ENCODE measurements around the gene SNX33.
A peak's percentile ranks its signal among the peaks of the same experiment; 100 is the strongest.
"Not testable (repeated sequence)": the region's sequence is repeated elsewhere in the genome, so short reads cannot be mapped to it uniquely, and the experiment has no call there.

SNX33 gene

DNA sequence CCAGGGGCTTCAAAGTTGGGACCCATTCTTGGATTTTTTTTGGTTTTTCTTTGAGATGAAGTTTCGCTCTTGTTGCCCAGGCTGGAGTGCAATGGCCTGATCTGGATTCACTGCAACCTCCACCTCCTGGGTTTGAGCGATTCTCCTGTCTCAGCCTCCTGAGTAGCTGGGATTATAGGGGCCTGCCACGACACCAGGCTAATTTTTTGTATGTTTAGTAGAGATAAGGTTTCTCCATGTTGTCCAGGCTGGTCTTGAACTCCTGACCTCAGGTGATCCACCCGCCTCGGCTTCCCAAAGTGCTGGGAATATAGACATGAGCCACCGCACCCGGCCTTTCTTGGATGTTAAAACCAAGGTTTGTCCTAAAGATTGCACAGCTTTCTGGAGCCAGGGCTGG, 13.8 kb upstream of the SNX33 start:
- H3K27ac Mint-ChIP-seq = peak overlapping the region in 1 of 2 donors; percentile 51
- DNase-seq; ATAC-seq (replicated peaks); H3K27me3 Mint-ChIP-seq; H3K4me3 Mint-ChIP-seq; H3K9me3 Mint-ChIP-seq: not testable (repeated sequence)
- H3K36me3 Mint-ChIP-seq (ENCODE audit: insufficient read depth) = peaks cover 16% of the 10 kb centered on the region
- peaks cover 21 to 22% of the 10 kb centered on the region in 2 donors for H3K4me1 Mint-ChIP-seq (ENCODE audit: low read depth in 2 of 2)

DNA sequence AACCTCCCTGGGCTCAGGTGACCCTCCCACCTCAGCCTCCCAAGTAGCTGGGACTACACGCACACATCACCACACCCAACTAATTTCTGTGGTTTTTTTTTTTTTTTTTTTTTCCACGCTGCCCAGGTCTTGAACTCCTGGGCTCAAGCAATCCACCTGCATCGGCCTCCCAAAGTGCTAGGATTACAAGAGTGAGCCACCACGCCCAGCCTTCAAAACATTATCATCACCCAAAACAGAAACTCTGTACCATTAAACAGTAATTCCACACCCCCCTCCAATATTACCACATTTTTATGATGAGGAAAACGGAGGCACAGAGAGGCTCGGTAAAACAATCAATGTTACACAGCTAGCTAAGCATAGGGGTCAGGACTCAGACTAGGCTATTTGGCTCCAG, 11.7 kb upstream of the SNX33 start:
- no peak overlapping the region for H3K27ac Mint-ChIP-seq
- DNase-seq = no peak
- ATAC-seq (replicated peaks) = no peak
- peaks cover 35% of the 10 kb centered on the region for H3K36me3 Mint-ChIP-seq (ENCODE audit: insufficient read depth)
- no peaks in the 10 kb centered on the region for H3K27me3 Mint-ChIP-seq
- peaks cover 28 to 32% of the 10 kb centered on the region in 2 donors for H3K4me1 Mint-ChIP-seq (ENCODE audit: low read depth in 2 of 2)
- no peak overlapping the region for H3K4me3 Mint-ChIP-seq
- no peaks in the 10 kb centered on the region for H3K9me3 Mint-ChIP-seq

DNA sequence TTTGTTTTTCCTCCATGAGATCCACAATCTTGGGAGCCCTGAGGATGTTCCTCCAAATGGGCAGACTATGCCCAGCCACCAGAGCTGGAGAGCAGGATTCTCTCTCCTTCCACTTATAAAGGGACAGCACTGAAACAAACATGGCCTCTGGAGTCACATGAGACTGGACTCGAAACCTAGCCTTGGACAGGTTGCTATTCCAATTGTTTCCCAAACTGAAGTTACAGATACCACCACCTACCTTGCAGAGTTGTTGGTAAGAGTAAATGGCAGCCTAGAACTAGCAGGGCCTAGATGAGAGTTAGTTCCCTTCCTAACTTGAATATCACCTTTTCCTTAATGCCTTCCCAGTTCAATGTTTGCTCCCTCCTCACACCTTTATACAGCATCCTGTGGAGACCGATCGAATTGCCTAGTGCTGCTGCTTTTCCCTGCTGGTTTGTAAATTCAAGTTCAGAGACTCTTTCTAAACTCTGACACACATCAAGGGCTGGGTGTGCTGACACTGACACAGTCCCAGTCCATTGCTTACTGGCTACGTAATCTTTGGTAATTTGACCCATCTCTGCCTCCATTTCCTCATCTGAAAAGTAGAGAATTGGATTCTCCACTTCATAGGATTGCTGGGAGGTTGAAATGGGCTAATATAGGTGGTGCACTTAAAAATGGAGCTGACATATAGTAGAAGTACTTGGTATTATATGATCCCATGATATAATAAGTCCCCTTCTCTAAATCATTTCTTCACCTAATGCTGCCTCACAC, 10.3 kb upstream of the SNX33 start:
- Mint-ChIP-seq H3K27me3 (no peaks in the 10 kb centered on the region), H3K27ac (no peak overlapping the region), H3K36me3 (ENCODE audit: insufficient read depth) (peaks cover 35% of the 10 kb centered on the region), H3K4me1 (ENCODE audit: low read depth in 2 of 2) (peaks cover 33 to 34% of the 10 kb centered on the region in 2 donors), H3K4me3 (peak overlapping the region; percentile 88 to 91), H3K9me3 (no peaks in the 10 kb centered on the region)
- DNase-seq = no peak
- ATAC-seq (replicated peaks) = no peak

DNA sequence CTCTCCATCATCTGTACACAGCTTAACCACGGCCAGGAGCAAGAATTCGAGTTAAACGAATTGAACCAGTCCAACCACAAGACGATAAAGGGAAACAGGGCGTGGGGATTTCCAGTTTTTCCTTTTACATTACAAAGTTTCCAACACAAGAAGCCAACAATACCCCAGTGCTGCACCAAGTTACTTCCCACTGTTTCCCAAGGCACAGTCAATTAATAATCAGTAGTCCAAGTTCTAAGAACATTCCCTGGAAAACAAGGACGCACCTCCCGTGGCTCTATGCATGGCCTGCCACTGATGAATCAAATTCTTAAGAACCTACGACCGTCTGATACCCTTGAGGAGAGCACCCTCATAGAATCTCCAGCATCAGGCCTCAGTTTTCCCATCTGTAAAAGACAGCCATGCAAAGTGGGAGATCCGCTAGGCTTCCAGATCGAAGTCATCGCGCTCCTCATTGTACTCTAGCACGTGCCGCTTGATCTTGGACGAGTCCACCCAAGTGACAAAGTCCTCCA, 8.5 kb upstream of the SNX33 start:
- DNase-seq = no peak
- H3K4me3 Mint-ChIP-seq = peak overlapping the region; percentile 88 to 91

DNA sequence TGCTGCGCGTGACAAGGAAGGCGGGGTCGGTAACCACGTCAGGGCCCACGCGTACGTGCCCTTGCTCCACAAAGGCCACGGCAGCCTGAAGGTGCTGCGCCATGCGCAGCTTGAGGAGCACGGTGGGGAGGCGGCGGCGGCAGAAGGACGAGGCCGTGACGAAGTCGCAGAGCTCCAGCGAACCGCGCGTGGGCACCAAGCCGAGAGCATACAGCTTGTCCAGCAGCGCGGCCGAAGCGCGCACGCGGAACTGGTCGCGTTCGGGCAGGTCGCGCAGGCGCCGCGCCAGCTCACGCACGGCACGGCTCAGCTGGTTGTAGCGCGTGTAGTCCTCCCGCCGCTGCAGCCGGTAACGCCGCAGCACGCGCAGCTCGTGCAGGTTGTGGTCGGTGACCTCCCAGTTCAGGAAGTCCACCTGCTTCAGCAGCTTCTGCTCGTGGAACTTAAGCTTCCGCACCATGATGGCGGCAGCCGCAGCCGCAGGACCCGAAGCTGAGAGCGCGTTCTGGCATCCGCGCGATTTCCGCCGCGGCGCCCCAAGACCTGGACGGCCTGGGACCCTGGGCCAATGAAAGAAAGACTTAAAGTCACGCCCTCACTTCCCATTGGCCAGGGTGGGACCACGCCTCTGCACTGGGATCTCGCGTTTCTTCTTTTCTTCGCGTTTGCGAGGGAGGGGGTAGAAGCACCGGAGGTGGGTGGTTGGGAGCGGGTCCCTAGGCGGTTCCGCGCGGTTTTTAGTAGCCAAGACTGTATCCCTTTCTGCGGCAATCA, 7.8 kb upstream of the SNX33 start, which contains the start of gene IMP3:
Gene IMP3, minus strand, starts transcription at position 516 of the 774 bp plus-strand sequence. Its CDS starts 56 bp downstream, at position 460.
- Mint-ChIP-seq H3K27ac (peak within 1 kb of the TSS; percentile 91 to 94), H3K9me3 (no peaks in the 10 kb centered on the region), H3K4me3 (peak within 1 kb of the TSS; percentile 88 to 91), H3K4me1 (ENCODE audit: low read depth in 2 of 2) (peaks cover 33 to 34% of the 10 kb centered on the region in 2 donors), H3K36me3 (ENCODE audit: insufficient read depth) (peaks cover 27% of the 10 kb centered on the region), H3K27me3 (no peaks in the 10 kb centered on the region)
- DNase-seq = peak; percentile 90 to 92 (median 90)
- ATAC-seq (replicated peaks) = peak; percentile 88

More for the DNA sequence above, 8.5 kb upstream of the SNX33 start:
- Mint-ChIP-seq H3K27me3 (no peaks in the 10 kb centered on the region), H3K9me3 (no peaks in the 10 kb centered on the region), H3K27ac (peak overlapping the region; percentile 91 to 94), H3K4me1 (ENCODE audit: low read depth in 2 of 2) (peaks cover 33 to 34% of the 10 kb centered on the region in 2 donors), H3K36me3 (ENCODE audit: insufficient read depth) (peaks cover 32% of the 10 kb centered on the region)
- no peak for ATAC-seq (replicated peaks)

DNA sequence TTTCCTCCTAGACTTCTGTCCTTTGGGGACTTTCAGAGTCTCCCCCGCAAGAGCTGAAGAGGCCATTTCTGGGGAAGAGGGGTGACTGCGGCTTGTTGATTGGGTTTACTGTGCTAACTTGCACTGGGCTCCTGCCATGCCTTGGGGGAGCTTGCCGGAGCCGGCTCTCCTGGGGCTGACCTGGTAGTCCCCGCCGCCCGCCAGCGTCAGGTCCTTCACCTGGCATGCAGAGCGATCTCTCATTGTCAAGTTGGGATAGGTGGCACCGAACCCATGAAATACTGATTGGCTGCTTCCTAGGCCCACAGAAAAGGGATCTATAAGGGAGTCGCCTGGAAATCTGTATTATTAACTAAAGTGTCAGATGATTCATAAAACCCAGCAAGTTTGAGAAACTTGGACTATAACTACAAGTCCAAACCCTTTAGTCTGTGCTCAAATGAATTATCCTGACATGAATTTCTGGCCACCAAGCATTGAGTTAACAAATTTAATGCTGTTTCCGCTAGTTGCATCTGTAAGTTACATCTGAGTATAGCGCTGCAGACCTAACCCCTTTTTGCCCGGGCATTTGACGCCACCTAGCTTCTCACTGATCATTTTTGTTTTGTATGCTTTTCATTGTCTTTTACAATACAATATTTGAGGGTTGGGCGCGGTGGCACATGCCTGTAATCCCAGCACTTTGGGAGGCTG, 7.1 kb upstream of the SNX33 start:
- H3K27ac Mint-ChIP-seq = peak overlapping the region; percentile 91 to 94
- H3K4me1 Mint-ChIP-seq (ENCODE audit: low read depth in 2 of 2) = peaks cover 33 to 34% of the 10 kb centered on the region in 2 donors
- H3K4me3 Mint-ChIP-seq = peak overlapping the region; percentile 88 to 91
- no peaks in the 10 kb centered on the region for H3K27me3 Mint-ChIP-seq
- ATAC-seq (replicated peaks) = peak; percentile 43
- peaks cover 23% of the 10 kb centered on the region for H3K36me3 Mint-ChIP-seq (ENCODE audit: insufficient read depth)
- peak; percentile 37 to 48 (median 37) for DNase-seq
- no peaks in the 10 kb centered on the region for H3K9me3 Mint-ChIP-seq

DNA sequence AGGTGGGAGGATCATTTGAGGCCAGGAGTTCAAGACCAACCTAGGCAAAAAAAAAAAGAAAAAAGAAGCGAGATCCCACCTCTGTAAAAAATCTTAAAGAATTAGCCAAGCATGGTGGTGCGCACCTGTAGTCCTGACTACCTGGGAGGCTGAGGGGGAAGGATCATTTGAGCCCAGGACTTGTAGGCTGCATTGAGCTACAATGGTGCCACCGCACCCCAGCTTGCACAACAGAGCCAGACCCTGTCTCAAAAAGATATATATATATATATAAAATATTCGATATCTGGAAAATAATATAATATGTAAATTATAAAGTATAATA, 6.6 kb upstream of the SNX33 start:
- Mint-ChIP-seq H3K36me3 (ENCODE audit: insufficient read depth) (peaks cover 23% of the 10 kb centered on the region), H3K4me1 (ENCODE audit: low read depth in 2 of 2) (peaks cover 31% of the 10 kb centered on the region in 2 donors), H3K27me3 (no peaks in the 10 kb centered on the region), H3K9me3 (no peaks in the 10 kb centered on the region), H3K27ac (peak overlapping the region; percentile 91 to 94), H3K4me3 (peak overlapping the region; percentile 88 to 91)
- DNase-seq (no peak), ATAC-seq (replicated peaks) (no peak)

DNA sequence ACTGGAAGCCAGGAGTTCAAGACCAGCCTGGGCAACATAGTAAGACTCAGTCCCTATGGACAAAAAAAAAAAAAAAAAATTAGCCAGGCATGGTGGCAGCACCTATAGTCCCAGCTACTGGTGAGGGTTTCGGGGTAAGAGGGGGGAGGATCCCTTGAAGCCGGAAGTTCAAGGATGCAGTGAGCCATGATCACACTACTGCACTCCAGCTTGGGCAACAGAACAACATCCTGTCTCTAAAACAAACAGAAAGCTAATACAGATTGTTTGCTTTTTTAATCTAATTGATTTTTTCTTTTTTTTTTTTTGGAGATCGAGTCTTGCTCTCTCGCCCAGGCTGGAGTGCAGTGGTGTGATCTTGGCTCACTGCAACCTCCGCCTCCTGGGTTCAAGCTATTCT, 6.1 kb upstream of the SNX33 start:
- ATAC-seq (replicated peaks) = no peak
- H3K9me3 Mint-ChIP-seq = no peaks in the 10 kb centered on the region

DNA sequence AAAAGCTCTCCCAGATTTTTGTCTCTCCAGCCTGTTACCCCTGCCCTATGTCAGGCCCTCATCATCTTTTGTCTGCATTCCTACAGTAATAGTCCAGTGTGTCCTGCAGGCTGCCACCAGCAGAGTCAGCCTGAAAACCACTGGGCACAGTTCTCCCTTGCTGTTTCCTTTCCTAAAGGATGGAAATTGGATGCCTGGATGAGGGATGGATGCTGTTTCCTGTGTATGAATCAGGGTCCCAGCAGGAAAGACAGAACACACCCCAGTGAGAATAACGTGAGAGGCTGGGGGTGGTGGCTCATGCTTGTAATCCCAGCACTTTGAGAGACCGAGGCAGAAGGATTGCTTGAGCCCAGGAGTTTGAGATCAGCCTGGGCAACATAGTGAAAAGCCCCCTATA, 3.3 kb upstream of the SNX33 start:
- no peaks in the 10 kb centered on the region for H3K9me3 Mint-ChIP-seq

More for the DNA sequence above, 6.1 kb upstream of the SNX33 start:
- DNase-seq = no peak
- peaks cover 23% of the 10 kb centered on the region for H3K36me3 Mint-ChIP-seq (ENCODE audit: insufficient read depth)
- H3K4me3 Mint-ChIP-seq = no peak overlapping the region
- H3K4me1 Mint-ChIP-seq (ENCODE audit: low read depth in 2 of 2) = peaks cover 28 to 33% of the 10 kb centered on the region in 2 donors
- H3K27me3 Mint-ChIP-seq = no peaks in the 10 kb centered on the region
- peak overlapping the region; percentile 52 to 94 for H3K27ac Mint-ChIP-seq

DNA sequence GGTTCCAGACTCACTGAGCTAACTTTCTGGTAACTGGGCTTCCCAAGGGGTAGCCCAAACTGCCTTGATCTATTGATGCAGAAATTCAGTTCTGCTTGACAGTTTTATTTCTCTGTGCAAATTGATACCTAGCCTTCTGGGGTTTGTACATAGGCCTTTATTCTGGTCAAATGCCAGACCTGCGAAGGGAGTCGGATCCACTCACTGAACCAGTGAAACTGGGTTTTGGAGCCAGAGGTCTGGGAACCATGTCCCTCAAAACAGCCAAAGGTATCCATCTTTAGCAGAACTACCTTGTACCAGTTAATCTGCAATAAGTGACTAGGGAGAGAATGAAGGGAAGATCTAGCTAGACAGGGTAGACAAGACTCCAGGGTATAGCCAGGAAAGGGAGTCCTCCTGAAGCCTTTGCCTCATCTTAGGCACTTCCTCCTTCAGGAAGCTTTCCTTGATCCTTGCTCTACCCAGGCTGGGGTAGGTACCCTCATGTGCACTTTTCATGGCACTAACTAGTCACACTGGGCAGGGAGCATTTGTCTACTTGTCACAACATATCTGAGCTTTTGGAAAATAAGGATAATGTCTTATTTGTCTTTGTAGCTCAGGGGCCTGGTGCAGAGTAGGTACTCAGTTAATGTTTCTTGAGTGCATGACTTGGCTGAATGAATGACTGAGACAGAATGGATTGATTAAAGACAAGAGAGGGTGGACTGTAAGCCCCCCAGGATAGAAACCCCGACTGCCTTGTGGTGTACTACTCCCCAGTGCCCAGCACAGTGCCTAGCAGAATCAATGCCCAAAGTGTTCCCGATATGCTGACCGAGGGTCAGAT, 1.4 kb upstream of the SNX33 start:
- ATAC-seq (replicated peaks) = no peak
- Mint-ChIP-seq H3K4me3 (peak overlapping the region; percentile 84 to 86), H3K27ac (peak overlapping the region in 1 of 2 donors; percentile 90), H3K9me3 (no peaks in the 10 kb centered on the region), H3K27me3 (no peaks in the 10 kb centered on the region), H3K4me1 (ENCODE audit: low read depth in 2 of 2) (peaks cover 21 to 32% of the 10 kb centered on the region in 2 donors), H3K36me3 (ENCODE audit: insufficient read depth) (no peaks in the 10 kb centered on the region)
- no peak for DNase-seq

More for the DNA sequence above, 3.3 kb upstream of the SNX33 start:
- DNase-seq (no peak), ATAC-seq (replicated peaks) (no peak)
- peaks cover 17 to 22% of the 10 kb centered on the region in 2 donors for H3K4me1 Mint-ChIP-seq (ENCODE audit: low read depth in 2 of 2)
- no peak overlapping the region for H3K4me3 Mint-ChIP-seq
- peak overlapping the region in 1 of 2 donors; percentile 41 for H3K27ac Mint-ChIP-seq
- peaks cover 14% of the 10 kb centered on the region for H3K36me3 Mint-ChIP-seq (ENCODE audit: insufficient read depth)
- no peaks in the 10 kb centered on the region for H3K27me3 Mint-ChIP-seq

DNA sequence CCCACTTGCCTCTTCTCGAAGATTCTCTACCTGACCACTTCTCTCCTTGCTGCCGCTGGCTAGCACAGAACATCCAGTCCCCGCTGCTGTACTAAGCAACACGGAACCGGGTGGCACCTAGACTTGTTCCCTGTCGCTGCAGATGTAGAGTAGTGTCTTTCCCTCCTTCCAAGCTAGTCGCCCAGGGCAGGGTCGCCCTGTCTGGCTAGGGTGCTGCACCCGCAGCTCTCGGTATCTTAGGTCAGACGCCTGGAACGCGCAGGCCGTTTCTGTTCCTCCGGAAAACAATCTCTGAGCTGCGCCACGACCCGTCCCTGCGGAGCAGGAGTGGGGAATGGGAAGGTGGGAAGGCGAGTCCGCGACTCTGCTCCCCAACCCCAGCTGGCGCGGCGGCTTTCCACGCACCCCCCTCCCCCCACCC, 758 bp upstream of the SNX33 start:
- H3K4me3 Mint-ChIP-seq = peak overlapping the region; percentile 84 to 86
- ATAC-seq (replicated peaks) (peak; percentile 16), DNase-seq (no peak)
- no peaks in the 10 kb centered on the region for H3K9me3 Mint-ChIP-seq
- peak overlapping the region in 1 of 2 donors; percentile 90 for H3K27ac Mint-ChIP-seq
- H3K36me3 Mint-ChIP-seq (ENCODE audit: insufficient read depth) = no peaks in the 10 kb centered on the region
- peaks cover 24 to 38% of the 10 kb centered on the region in 2 donors for H3K4me1 Mint-ChIP-seq (ENCODE audit: low read depth in 2 of 2)
- H3K27me3 Mint-ChIP-seq = no peaks in the 10 kb centered on the region

DNA sequence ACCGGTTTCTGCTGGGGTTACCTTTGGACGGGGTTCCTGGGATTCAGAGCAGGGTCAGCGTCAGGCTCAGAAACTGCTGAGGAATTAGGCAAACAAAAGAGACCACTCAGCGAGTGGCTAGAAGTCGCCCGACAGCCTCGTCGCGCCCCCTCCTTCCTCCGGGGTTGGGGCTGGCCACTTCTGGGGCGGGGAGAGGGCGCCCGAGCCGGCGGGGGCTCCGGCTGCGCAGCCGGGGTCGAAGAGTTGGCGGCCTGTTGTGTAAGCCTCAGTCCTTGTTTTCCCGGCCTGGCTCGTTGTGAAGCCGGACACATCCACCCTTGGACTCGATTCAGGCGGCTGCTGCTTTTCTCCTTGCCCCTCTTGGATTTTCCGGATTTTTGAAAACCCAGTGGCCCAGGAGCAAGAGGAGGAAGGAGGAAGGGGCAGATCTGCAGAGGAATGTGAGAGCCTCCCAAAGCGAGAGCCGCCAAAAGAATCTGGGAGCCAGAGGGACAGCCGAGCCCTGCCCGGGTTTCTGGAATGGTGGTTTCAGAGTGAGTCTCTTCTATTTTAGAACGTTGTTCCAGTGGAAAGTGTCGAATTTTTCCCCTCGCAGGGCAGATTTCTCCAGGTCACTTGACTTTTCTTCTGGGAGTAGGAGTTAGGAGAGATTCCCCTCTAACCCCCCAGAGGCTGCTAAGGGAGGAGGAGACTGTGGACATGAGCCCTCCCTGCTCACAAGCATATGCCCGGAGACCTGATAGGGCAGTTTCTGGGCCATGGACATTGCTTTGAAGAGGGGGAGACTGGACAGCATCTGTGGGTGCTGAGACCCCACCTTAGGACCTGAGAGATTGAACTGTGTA, 666 bp downstream of the SNX33 start:
- H3K4me1 Mint-ChIP-seq (ENCODE audit: low read depth in 2 of 2) = peaks cover 26 to 47% of the 10 kb centered on the region in 2 donors
- ATAC-seq (replicated peaks) (peak; percentile 30), DNase-seq (no peak)
- peak overlapping the region; percentile 15 to 90 for H3K27ac Mint-ChIP-seq
- no peaks in the 10 kb centered on the region for H3K36me3 Mint-ChIP-seq (ENCODE audit: insufficient read depth)
- peak overlapping the region; percentile 84 to 86 for H3K4me3 Mint-ChIP-seq
- no peaks in the 10 kb centered on the region for H3K9me3 Mint-ChIP-seq
- H3K27me3 Mint-ChIP-seq = no peaks in the 10 kb centered on the region

All from effector memory CD8-positive, alpha-beta T cell (primary cell).